ELF-1 (cell line): Measurements from ENCODE around the gene OR52K2.
"Not testable (repeated sequence)": the region's sequence is repeated elsewhere in the genome, so short reads cannot be mapped to it uniquely, and the experiment has no call there.

Source experiments
- DNase-seq: peaks from one replicate; pipeline ENCODE4 v3.0.0-alpha.2; 2016; ENCODE audit warnings: low read depth, low spot score

OR52K2 gene

GRCh38 chr11:4480577-4481239 lies 31.6 kb downstream of the OR52K2 start:
- no peak for DNase-seq

DNA sequence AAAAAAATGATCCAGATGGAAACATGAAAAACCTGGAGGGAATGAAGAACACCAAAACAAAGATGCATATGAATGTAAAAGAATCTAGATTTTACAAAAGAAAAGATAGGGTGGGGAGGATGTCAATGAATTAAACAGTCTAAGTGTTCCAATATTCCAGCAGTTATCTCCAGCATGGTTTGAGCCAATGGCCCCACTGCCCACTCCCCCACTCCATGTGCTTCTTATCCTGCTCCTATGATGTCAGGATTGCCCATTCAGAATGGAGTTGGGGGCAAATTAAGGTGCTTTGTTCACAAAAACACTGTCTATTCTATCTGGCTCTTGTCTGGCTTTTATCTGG lies 32.1 kb downstream of the OR52K2 start:
- no peak for DNase-seq

GRCh38 chr11:4482445-4482844 lies 33.4 kb downstream of the OR52K2 start, which contains the start of gene OR52K1:
TSS of gene OR52K1 (plus strand) at chr11:4482646. CDS start at chr11:4488901, 6,255 bp downstream.
- DNase-seq = no peak

- DNase-seq = no peak
These were observed 35.2 kb downstream of the OR52K2 start for GRCh38 chr11:4484310-4484709.

- not testable (repeated sequence) for DNase-seq
These were observed 42.3 kb downstream of the OR52K2 start for GRCh38 chr11:4491405-4491804.

GRCh38 chr11:4491878-4492606 lies 42.9 kb downstream of the OR52K2 start:
- DNase-seq = no peak

DNA sequence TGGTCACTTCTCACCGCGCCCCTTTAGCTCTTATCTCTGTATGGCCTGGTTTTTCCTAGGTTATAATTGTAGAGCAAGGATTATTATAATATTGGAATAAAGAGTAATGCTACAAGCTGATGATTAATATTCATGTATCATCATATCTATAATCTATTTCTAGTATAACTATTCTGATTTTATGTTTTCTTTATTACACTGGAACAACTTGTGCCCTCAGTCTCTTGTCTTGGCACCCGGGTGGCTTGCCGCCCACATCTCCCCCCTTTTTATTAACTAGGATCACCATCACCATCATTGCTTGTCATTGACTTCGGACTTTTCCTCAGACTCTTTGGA lies 44.4 kb downstream of the OR52K2 start:
- no peak for DNase-seq

GRCh38 chr11:4495487-4495886 lies 46.4 kb downstream of the OR52K2 start:
- no peak for DNase-seq

GRCh38 chr11:4495986-4496385 lies 46.9 kb downstream of the OR52K2 start:
- no peak for DNase-seq

DNA sequence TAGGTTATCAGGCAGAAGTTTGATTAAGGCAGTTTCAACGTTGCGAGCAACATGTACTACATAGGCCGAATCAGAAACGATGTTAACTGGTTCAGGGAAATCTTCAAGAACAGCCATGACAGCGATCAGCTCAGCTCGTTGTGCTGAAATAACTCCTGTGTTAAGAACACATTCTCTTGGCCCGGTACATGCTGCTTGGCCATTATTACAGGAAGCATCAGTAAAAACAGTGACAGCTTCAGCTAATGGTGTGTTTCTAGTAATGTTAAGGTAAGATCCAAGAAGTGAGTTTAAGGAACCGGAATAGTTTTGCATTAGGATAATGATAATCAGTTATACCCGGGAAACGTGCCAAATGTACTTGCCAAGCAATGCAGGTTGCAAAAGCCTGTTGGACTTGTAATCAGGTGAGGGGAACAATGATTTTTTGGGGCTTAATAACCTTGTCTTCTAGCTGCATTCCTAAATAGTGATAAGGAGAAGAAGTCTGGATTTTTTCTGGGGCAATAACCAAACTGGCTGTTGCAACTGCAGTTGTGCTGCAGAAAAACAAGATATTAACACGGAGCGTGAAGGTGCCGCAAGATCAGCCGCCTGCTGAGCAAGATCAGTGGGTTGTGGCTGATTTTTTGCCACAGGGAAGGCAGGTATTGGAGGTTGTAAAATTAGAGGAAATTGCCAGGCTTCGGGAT lies 47.6 kb downstream of the OR52K2 start:
- DNase-seq = no peak
